Retinal pigment epithelial cell (primary cell): ENCODE measurements around the gene PRSS58.
A peak's percentile ranks its signal among the peaks of the same experiment; 100 is the strongest.

Source experiments
- DNase-seq: peaks from one replicate; pipeline ENCODE4 v3.0.0-alpha.2; 2010; ENCODE audit warnings: low read depth
- H3K4me3 ChIP-seq: 2 replicates; pipeline ENCODE4 v1.5.1; 2011; ENCODE audit warnings: mild to moderate bottlenecking, low read length, control low read depth, moderate library complexity
- CTCF ChIP-seq: conservative IDR thresholded peaks from 2 replicates; pipeline ENCODE4 v1.5.1; 2011; ENCODE audit warnings: low read depth, low read length, control low read depth, inconsistent platforms

Gene PRSS58

DNA sequence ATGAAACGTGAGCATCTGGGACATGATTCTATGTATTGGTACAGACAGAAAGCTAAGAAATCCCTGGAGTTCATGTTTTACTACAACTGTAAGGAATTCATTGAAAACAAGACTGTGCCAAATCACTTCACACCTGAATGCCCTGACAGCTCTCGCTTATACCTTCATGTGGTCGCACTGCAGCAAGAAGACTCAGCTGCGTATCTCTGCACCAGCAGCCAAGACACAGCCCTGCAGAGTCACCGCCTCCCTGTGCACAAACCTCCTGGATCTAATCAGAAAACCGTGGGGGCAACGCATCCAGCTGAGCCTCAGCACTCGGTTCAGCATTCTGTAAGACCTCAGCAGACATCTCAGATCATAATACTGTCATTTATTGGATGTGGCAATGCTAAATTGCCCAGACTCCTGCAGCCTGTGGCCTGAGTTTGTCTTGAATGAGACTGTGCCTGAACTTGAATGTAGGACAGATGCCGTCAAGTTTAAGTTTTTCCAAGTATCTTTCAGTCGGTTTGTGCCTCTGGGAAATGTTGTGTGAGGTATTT is 41.5 kb upstream of the PRSS58 start:
- H3K4me3 ChIP-seq: no peak overlapping the region
- TF ChIP-seq CTCF: no peak
- DNase-seq: no peak

- no peak for TF ChIP-seq CTCF
- H3K4me3 ChIP-seq: no peak overlapping the region
- no peak for DNase-seq
Measured at GRCh38 chr7:142298627-142299026, 40.8 kb upstream of the PRSS58 start.

DNA sequence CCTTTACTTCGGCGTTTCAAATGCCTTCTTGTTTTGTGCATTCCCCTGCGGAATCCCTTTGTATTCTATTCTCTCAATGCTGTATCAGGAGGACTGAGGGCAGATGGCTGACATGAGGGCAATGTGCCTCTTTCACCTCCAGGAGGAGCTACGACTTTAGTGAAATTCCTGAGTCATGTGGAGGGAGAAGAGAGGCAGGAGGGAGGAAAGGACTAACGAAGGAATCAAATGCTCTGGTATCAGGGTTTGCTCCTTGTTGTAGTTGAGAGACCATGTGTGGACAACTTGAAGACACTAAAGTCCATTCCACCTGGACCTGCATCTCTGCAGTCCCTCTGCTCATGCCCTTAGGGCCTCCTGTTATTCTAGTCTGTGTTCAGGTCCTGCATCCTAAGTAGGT is 40.2 kb upstream of the PRSS58 start:
- no peak for DNase-seq
- TF ChIP-seq CTCF: peak; percentile 67
- no peak overlapping the region for H3K4me3 ChIP-seq

GRCh38 chr7:142280263-142280662 is 22.4 kb upstream of the PRSS58 start:
- no peak for TF ChIP-seq CTCF
- no peak for DNase-seq
- no peak overlapping the region for H3K4me3 ChIP-seq

GRCh38 chr7:142279601-142280000 is 21.7 kb upstream of the PRSS58 start:
- DNase-seq: no peak
- TF ChIP-seq CTCF: no peak

GRCh38 chr7:142275028-142275427 is 17.2 kb upstream of the PRSS58 start:
- H3K4me3 ChIP-seq: no peak overlapping the region
- no peak for TF ChIP-seq CTCF
- DNase-seq: no peak

More at GRCh38 chr7:142279601-142280000, 21.7 kb upstream of the PRSS58 start:
- no peak overlapping the region for H3K4me3 ChIP-seq

GRCh38 chr7:142272841-142273240 is 15.0 kb upstream of the PRSS58 start:
- no peak for TF ChIP-seq CTCF
- DNase-seq: no peak
- H3K4me3 ChIP-seq: no peak overlapping the region
